ENCODE measurements around the gene MUC6.

The MUC6 gene

DNA sequence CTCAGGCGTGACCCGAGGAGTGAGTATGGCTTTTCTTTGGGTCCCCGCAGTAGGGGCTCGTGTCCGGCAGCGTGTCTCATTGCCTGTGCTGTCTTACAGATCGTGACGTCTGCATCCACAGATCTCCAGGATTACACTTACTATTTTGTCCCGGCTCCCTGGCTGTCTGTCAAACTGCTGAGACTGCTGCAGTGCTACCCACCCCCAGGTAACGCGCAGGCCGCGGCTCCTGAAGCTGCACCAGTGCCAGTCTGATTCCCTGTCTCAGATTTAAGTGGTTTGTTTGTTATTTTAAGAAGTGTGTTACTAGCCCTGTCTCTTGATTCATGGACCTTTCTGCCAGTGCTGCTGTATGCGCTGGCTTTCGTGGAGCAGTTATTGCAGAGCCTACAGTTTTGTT, 52.0 kb downstream of the MUC6 start:
- no peak for TF ChIP-seq FOXP2 (optimal IDR thresholded peaks at IDR 0.05; ENCODE audit: borderline replicate concordance, extremely low read depth, extremely low read length, insufficient read depth)
- TF ChIP-seq SIN3A (IDR thresholded peaks at IDR 0.05; ENCODE audit: borderline replicate concordance, insufficient read depth, low read length) = no peak
- TF ChIP-seq TAF1 (IDR thresholded peaks at IDR 0.05; ENCODE audit: borderline replicate concordance, insufficient read depth, low read length) = no peak
- TF ChIP-seq POLR2AphosphoS5 (IDR thresholded peaks at IDR 0.05; ENCODE audit: low read depth, low read length) = no peak
- TF ChIP-seq, protein P1, sequence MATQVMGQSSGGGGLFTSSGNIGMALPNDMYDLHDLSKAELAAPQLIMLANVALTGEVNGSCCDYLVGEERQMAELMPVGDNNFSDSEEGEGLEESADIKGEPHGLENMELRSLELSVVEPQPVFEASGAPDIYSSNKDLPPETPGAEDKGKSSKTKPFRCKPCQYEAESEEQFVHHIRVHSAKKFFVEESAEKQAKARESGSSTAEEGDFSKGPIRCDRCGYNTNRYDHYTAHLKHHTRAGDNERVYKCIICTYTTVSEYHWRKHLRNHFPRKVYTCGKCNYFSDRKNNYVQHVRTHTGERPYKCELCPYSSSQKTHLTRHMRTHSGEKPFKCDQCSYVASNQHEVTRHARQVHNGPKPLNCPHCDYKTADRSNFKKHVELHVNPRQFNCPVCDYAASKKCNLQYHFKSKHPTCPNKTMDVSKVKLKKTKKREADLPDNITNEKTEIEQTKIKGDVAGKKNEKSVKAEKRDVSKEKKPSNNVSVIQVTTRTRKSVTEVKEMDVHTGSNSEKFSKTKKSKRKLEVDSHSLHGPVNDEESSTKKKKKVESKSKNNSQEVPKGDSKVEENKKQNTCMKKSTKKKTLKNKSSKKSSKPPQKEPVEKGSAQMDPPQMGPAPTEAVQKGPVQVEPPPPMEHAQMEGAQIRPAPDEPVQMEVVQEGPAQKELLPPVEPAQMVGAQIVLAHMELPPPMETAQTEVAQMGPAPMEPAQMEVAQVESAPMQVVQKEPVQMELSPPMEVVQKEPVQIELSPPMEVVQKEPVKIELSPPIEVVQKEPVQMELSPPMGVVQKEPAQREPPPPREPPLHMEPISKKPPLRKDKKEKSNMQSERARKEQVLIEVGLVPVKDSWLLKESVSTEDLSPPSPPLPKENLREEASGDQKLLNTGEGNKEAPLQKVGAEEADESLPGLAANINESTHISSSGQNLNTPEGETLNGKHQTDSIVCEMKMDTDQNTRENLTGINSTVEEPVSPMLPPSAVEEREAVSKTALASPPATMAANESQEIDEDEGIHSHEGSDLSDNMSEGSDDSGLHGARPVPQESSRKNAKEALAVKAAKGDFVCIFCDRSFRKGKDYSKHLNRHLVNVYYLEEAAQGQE (IDR thresholded peaks at IDR 0.05; ENCODE audit: insufficient read depth in 1 of 2, low read depth in 2 of 2, low read length in 2 of 2) = no peak

DNA sequence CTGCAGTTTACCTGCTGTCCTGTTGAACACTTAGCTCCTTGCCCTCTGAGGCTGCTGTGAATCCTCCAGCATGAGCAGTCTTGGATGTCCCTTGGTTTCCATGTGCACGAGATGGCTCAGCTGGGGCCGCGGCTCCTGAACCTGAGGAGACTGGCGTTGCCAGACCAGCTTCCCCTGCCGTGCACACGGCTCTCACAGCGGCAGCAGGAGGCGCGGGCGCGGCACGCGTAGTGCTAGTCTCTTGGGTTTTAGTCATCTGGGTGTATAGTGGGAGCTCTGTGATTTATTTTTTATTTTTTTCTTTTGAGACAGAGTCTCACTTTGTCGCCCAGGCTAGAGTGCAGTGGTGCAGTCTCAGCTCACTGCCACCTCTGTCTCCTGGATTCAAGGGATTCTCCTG, 54.8 kb downstream of the MUC6 start:
- TF ChIP-seq FOXP2 (optimal IDR thresholded peaks at IDR 0.05; ENCODE audit: borderline replicate concordance, extremely low read depth, extremely low read length, insufficient read depth) (no peak), SIN3A (IDR thresholded peaks at IDR 0.05; ENCODE audit: borderline replicate concordance, insufficient read depth, low read length) (no peak), POLR2AphosphoS5 (IDR thresholded peaks at IDR 0.05; ENCODE audit: low read depth, low read length) (no peak), TAF1 (IDR thresholded peaks at IDR 0.05; ENCODE audit: borderline replicate concordance, insufficient read depth, low read length) (no peak)
- TF ChIP-seq, protein P1 (IDR thresholded peaks at IDR 0.05; ENCODE audit: insufficient read depth in 1 of 2, low read depth in 2 of 2, low read length in 2 of 2) = no peak

DNA sequence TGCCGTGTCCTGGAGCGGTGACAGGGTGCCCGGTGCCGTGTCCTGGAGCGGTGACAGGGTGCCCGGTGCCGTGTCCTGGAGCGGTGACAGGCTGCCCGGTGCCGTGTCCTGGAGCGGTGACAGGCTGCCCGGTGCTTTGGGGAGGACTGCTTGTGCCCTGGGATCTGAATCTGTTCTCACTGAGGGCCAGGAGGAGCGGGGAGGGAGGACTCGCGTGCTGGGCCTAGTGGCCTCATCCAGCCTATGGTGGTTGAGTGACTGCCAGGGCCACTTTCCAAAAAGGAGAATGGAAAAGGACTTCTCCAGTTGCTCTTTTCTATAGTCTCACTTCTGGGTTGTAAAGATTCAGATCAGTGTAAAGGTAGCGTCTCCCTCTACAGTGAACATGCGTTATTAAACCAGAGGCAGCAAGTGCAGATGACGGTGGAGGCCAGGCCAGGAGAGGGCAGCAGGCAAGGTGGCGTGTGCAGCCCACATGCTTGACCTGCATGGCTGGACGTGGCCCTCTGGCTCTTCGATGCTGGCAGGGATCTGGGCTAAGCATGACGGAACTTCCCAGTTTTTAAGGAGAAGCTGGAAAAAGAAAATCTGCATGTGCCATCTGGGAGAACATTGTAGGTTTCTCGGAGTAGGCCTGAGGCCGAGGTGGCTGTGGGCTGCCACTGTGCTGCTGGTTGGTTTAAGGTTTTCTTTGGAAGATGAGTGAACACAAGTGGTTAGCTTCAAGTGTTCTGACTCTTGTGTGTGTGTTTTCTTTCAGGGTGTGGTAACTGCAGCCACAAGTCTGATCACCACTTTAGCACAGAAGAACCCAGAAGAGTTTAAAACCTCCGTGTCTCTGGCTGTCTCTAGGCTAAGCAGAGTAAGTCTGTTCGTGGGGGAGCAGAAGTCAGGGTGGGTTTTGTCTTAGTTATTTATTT, 55.8 kb downstream of the MUC6 start:
- TF ChIP-seq, protein P1 (IDR thresholded peaks at IDR 0.05; ENCODE audit: insufficient read depth in 1 of 2, low read depth in 2 of 2, low read length in 2 of 2) = no peak
- TF ChIP-seq SIN3A (IDR thresholded peaks at IDR 0.05; ENCODE audit: borderline replicate concordance, insufficient read depth, low read length) (no peak), FOXP2 (optimal IDR thresholded peaks at IDR 0.05; ENCODE audit: borderline replicate concordance, extremely low read depth, extremely low read length, insufficient read depth) (no peak), POLR2AphosphoS5 (IDR thresholded peaks at IDR 0.05; ENCODE audit: low read depth, low read length) (no peak), TAF1 (IDR thresholded peaks at IDR 0.05; ENCODE audit: borderline replicate concordance, insufficient read depth, low read length) (no peak)

DNA sequence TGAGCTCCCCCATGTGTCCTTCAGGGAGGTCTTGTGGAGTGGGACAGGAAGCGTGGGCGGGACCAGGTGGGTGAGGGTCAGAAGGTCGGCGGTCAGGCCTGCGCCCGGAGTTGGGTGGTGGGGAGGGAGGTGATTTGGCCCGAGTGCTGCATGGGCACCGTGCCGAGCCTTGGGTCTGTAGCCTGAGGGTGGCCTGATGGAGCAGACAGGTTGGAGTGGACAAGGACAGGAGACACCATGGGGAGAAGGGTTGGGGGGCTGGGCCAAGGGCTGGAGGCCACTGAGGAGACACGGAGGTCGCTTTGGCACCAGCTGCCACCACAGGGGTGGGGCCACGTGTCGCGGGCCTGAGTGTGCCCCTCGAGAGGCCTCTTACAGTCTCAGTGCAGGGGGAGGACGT, 57.7 kb downstream of the MUC6 start:
- TF ChIP-seq POLR2AphosphoS5 (IDR thresholded peaks at IDR 0.05; ENCODE audit: low read depth, low read length) (no peak), SIN3A (IDR thresholded peaks at IDR 0.05; ENCODE audit: borderline replicate concordance, insufficient read depth, low read length) (no peak), TAF1 (IDR thresholded peaks at IDR 0.05; ENCODE audit: borderline replicate concordance, insufficient read depth, low read length) (no peak), FOXP2 (optimal IDR thresholded peaks at IDR 0.05; ENCODE audit: borderline replicate concordance, extremely low read depth, extremely low read length, insufficient read depth) (no peak)
- TF ChIP-seq, protein P1 (IDR thresholded peaks at IDR 0.05; ENCODE audit: insufficient read depth in 1 of 2, low read depth in 2 of 2, low read length in 2 of 2) = no peak

Data from PFSK-1 (cell line).